HG03103 (cell line): ENCODE data around the gene AGO3.
"Not testable (repeated sequence)": the region's sequence is repeated elsewhere in the genome, so short reads cannot be mapped to it uniquely, and the experiment has no call there.

Source experiments
- ATAC-seq: cut with Tn5 transposase; IDR thresholded peaks from one replicate; pipeline ENCODE4 v1.9.1; 2021; ENCODE audit warnings: low read depth; ENCODE audit not compliant: unreplicated experiment

AGO3 gene

GRCh38 chr1:35923791-35924221, 7.1 kb upstream of the AGO3 start:
- no peak for ATAC-seq

- ATAC-seq, result no peak
Measured at GRCh38 chr1:35924838-35925237, 6.1 kb upstream of the AGO3 start.

- ATAC-seq, result no peak
Measured at GRCh38 chr1:35925741-35926140, 5.2 kb upstream of the AGO3 start.

- no peak for ATAC-seq
Measured at GRCh38 chr1:35927472-35927871, 3.4 kb upstream of the AGO3 start.

GRCh38 chr1:35929730-35930592, 944 bp upstream of the AGO3 start:
- ATAC-seq, result no peak

GRCh38 chr1:35931446-35932157, 697 bp downstream of the AGO3 start:
- ATAC-seq, result peak; percentile 18

- ATAC-seq, result no peak
Measured at GRCh38 chr1:35932158-35932636, 1.3 kb downstream of the AGO3 start.

GRCh38 chr1:35932941-35933340, 2.0 kb downstream of the AGO3 start:
- ATAC-seq, result no peak

GRCh38 chr1:35935442-35936388, 4.8 kb downstream of the AGO3 start:
- no peak for ATAC-seq

GRCh38 chr1:35936838-35937237, 5.9 kb downstream of the AGO3 start:
- ATAC-seq, result no peak

- ATAC-seq, result no peak
Measured at GRCh38 chr1:35939484-35939883, 8.6 kb downstream of the AGO3 start.

GRCh38 chr1:35945327-35945726, 14.4 kb downstream of the AGO3 start:
- no peak for ATAC-seq

GRCh38 chr1:35947547-35947946, 16.6 kb downstream of the AGO3 start:
- no peak for ATAC-seq

- no peak for ATAC-seq
Measured at GRCh38 chr1:35958558-35958957, 27.7 kb downstream of the AGO3 start.

GRCh38 chr1:35959304-35959703, 28.4 kb downstream of the AGO3 start:
- ATAC-seq, result no peak

- no peak for ATAC-seq
Measured at GRCh38 chr1:35962952-35963351, 32.0 kb downstream of the AGO3 start.

GRCh38 chr1:35964277-35964676, 33.4 kb downstream of the AGO3 start:
- not testable (repeated sequence) for ATAC-seq

- no peak for ATAC-seq
Measured at GRCh38 chr1:35968396-35968795, 37.5 kb downstream of the AGO3 start.

GRCh38 chr1:35971601-35972000, 40.7 kb downstream of the AGO3 start:
- no peak for ATAC-seq

- ATAC-seq, result not testable (repeated sequence)
Measured at GRCh38 chr1:35972631-35973030, 41.7 kb downstream of the AGO3 start.

GRCh38 chr1:35980090-35980489, 49.2 kb downstream of the AGO3 start:
- ATAC-seq, result no peak
